OCI-LY1 (cell line): Measurements from ENCODE around the gene DPP6.

Source experiments
- EZH2 ChIP-seq: fragments of 200-600 bp; sonication (generic), shearing (Covaris generic); IDR thresholded peaks from 2 replicates; pipeline ENCODE4 v1.8.0; 2017; ENCODE audit warnings: borderline replicate concordance, mixed run types, mild to moderate bottlenecking, antibody characterized with exemption, low read length, moderate library complexity, mixed read lengths
- TF ChIP-seq, protein P1 (sequence below): fragments of 200-600 bp; sonication (generic), shearing (Covaris generic); IDR thresholded peaks from 2 replicates; pipeline ENCODE4 v1.5.1; 2017; ENCODE audit warnings: mild to moderate bottlenecking, antibody characterized with exemption, low read length, moderate library complexity, mixed read lengths

DNA sequence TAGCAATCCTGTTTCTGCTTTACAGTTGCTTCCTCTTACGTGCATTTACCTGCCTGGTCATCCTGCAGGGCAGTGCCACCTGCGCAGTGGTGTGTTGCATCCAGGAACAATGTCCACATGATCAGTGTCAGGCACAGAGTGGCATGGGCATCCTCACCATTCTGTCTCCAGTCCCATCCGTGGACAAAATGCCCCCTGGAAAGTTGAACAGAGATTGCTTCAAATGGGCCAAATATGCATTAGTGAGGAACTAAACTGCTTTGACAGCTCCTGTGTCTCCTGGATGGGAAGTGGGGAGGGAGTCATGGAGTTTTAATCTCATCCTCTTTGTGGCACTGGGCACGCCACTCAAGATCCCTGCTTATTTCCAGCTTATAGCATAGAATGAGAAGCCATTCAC is 151.8 kb downstream of the DPP6 start:
- TF ChIP-seq, protein P1, sequence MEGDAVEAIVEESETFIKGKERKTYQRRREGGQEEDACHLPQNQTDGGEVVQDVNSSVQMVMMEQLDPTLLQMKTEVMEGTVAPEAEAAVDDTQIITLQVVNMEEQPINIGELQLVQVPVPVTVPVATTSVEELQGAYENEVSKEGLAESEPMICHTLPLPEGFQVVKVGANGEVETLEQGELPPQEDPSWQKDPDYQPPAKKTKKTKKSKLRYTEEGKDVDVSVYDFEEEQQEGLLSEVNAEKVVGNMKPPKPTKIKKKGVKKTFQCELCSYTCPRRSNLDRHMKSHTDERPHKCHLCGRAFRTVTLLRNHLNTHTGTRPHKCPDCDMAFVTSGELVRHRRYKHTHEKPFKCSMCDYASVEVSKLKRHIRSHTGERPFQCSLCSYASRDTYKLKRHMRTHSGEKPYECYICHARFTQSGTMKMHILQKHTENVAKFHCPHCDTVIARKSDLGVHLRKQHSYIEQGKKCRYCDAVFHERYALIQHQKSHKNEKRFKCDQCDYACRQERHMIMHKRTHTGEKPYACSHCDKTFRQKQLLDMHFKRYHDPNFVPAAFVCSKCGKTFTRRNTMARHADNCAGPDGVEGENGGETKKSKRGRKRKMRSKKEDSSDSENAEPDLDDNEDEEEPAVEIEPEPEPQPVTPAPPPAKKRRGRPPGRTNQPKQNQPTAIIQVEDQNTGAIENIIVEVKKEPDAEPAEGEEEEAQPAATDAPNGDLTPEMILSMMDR = no peak
- no peak for TF ChIP-seq EZH2
